GM12865 (cell line): Measurements from ENCODE around the gene UBAC2.
"Not testable (repeated sequence)": the region's sequence is repeated elsewhere in the genome, so short reads cannot be mapped to it uniquely, and the experiment has no call there.

ENCODE experiments used
- DNase-seq: peaks from one replicate; pipeline ENCODE4 v3.0.0; 2010; ENCODE audit warnings: low read depth
- H3K4me3 ChIP-seq: 2 replicates; pipeline ENCODE4 v1.5.1; 2011; ENCODE audit warnings: mild to moderate bottlenecking, low read depth, low read length, control low read depth
- CTCF ChIP-seq: IDR thresholded peaks from 2 replicates; pipeline ENCODE4 v1.5.1; 2011; ENCODE audit warnings: low read length, control low read depth, low read depth, inconsistent platforms; ENCODE audit not compliant: insufficient read depth; ENCODE audit errors: missing control alignments

Gene UBAC2

DNA sequence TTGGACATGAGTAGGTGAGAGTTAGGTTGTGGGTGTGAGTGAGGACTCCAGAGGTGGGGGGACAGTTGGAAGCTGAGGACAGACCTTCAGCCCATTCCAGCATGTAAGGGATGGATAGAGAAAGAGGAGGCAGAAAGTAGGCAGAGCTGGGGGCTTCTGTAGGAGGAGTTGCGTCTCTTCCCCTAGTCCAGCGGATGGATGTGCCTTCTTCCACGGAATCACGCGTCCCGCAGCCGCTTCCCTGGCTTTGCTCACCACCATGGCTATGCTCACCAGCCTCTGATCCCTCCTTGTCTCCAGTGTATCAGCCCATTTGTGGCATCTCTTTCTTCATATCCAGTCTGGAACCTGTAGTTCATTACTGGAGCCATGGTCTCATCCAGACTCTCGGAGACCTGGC is 5.6 kb downstream of the UBAC2 start:
- DNase-seq: no peak
- no peak for TF ChIP-seq CTCF

GRCh38 chr13:99206873-99207272 is 6.2 kb downstream of the UBAC2 start:
- no peak overlapping the region for H3K4me3 ChIP-seq
- no peak for DNase-seq
- TF ChIP-seq CTCF: no peak

More for the DNA sequence above, 5.6 kb downstream of the UBAC2 start:
- no peak overlapping the region for H3K4me3 ChIP-seq

DNA sequence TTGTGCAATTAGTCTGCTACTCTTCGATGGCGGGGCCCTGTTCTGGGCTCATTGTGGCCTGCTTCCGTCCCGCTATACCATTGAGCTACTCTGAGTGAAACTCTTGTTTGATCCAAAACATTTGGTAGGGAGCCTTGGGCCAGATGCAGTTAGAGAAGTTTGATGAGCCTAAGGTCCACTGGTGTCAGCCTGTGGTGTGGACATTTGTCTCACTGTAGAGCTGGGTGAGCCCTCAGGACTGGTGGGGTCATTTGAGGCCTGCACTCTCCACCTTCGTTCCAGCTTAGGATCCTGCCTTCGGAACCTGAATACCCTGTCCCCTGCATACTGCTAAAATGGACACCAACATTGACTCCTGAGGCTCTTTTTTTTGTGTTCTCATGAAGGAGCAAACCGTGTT is 6.9 kb downstream of the UBAC2 start:
- no peak overlapping the region for H3K4me3 ChIP-seq
- DNase-seq: no peak
- TF ChIP-seq CTCF: no peak

DNA sequence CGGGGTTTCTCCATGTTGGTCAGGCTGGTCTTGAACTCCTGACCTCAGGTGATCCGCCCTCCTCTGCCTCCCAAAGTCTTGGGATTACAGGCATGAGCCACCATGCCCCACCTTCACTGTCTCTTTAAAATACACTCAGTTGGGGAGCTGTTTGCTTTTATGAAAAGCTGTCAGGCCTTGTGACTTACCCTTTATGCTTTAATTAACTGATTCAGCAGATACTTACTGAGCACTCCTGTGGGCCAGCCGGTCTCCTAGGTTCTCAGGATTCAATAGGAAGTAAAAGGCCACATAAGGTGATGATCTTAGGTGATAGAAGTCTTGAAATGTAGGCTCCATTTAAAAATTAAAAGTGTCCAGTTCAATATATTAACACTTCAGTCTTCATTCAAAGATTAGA is 7.5 kb downstream of the UBAC2 start:
- H3K4me3 ChIP-seq: no peak overlapping the region
- no peak for TF ChIP-seq CTCF
- no peak for DNase-seq

DNA sequence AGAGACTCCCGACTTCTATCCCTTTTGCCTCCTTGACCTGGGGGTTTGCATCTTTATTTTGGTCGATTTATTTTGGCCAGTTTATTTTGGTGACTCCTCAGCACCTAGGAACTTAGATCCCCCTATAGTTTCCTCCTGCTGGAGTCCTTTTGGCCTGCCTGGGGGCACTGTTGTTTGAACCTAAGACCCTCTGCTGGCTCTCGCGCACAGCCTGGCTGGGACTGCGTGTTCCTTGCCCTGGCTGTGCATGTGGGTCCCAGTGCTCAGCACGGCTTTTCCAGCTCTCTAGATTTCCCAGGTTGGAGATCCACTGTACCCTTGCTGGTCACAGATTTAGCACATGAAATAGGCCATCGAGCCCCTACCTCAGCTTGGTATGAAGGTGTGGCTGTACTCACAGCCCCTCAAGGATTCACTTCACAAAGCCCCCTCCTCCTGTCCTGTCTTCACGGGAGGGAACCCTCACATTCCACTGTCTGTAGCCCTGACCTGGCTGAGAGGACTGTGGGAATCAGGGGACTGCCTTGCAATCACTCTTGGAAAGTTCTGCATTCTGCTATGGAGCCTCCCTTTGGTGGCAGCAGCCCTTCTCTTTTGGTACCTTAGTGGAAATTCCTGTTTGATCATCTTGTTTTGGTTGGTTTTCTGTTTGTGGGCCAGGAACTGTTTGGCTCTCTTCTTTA is 8.3 kb downstream of the UBAC2 start:
- H3K4me3 ChIP-seq: no peak overlapping the region
- no peak for DNase-seq
- no peak for TF ChIP-seq CTCF

- DNase-seq, H3K4me3 ChIP-seq: not testable (repeated sequence)
Measured at GRCh38 chr13:99210627-99211026, 10.0 kb downstream of the UBAC2 start.

DNA sequence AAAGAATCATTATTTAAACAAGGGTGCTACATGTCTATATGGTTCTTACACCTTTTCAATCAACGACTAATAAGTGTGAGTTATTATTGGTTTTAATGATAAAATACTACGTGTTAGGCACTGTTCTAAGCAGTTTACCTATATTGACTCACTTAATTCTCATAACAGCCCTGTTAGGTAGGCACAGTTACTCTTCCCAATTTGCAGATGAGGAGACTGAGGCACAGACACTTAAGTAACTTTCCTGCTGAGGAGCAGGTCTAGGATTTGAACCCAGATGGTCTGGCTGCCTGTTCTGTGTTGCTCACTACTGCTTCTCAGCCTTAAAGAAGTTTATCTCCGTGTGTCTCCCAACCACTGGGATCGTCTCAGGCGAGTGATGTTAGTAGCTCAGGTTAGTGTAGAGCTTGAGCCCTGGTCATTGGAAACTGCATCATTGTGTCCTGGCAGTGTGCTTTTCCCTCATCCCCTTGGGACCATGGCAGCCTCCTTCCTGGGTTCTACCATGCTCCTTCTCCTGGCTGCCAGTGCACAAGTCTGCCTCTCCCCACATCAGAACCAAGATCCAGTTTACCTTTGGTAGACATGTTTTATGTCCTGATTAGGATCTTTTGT is 10.9 kb downstream of the UBAC2 start:
- H3K4me3 ChIP-seq: no peak overlapping the region
- TF ChIP-seq CTCF: no peak
- no peak for DNase-seq
